PC-9 (cell line): ENCODE results near the gene CARNS1.
"Not testable (repeated sequence)": the region's sequence is repeated elsewhere in the genome, so short reads cannot be mapped to it uniquely, and the experiment has no call there.

Experiments
- CTCF ChIP-seq: fragments of 200-600 bp; sonication (generic); conservative IDR thresholded peaks from 2 replicates; pipeline ENCODE4 v1.6.1; 2017; ENCODE audit warnings: mixed run types, antibody characterized with exemption, mild to moderate bottlenecking, moderate library complexity
- EZH2 ChIP-seq: fragments of 200-600 bp; sonication (generic); IDR thresholded peaks from 2 replicates; pipeline ENCODE4 v1.8.0; 2017; ENCODE audit warnings: antibody characterized with exemption, low read depth

- not testable (repeated sequence) for TF ChIP-seq CTCF, EZH2
Observed at GRCh38 chr11:67402192-67402839, 13.2 kb upstream of the CARNS1 start.
